Activated naive CD8-positive, alpha-beta T cell treated with anti-CD3 and anti-CD28 coated beads, Interleukin-2, amount 50 U/mL, for 16 hours (primary cell): Measurements from ENCODE around the gene OR51T1.

Source experiments
- DNase-seq: peaks from one replicate; pipeline ENCODE4 v3.0.0-alpha.2; 2020; ENCODE audit warnings: low read depth, low spot score

The OR51T1 gene

DNA sequence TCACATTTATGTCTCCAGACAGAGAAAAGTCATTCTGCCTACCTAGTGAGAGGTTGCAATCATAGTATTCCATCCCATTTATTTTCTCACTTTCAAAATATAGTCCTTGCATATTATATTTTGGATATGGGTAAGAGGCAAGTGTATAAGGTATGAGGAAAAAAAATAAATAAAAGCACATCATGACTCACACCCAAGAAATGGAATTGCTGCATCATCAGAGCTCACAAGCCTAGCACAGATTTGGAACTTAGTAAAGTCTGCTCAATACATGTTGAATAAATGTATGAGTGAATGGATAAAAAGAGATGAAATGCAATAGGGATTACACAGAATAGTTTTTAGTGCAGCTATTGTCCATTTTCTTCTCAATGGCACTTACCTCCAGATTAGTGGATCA is 44.9 kb downstream of the OR51T1 start:
- no peak for DNase-seq
